Measurements from ENCODE around the gene IPO9. TPM values are rescaled to one million over a fixed set of nuclear protein-coding genes. Genes with fewer than 3 reads are reported as not detected.

The IPO9 gene
- total and polyA plus RNA-seq, 2 of the 4 experiments (the other 2 are of a cell fraction), result 14.0 to 23.4 TPM

DNA sequence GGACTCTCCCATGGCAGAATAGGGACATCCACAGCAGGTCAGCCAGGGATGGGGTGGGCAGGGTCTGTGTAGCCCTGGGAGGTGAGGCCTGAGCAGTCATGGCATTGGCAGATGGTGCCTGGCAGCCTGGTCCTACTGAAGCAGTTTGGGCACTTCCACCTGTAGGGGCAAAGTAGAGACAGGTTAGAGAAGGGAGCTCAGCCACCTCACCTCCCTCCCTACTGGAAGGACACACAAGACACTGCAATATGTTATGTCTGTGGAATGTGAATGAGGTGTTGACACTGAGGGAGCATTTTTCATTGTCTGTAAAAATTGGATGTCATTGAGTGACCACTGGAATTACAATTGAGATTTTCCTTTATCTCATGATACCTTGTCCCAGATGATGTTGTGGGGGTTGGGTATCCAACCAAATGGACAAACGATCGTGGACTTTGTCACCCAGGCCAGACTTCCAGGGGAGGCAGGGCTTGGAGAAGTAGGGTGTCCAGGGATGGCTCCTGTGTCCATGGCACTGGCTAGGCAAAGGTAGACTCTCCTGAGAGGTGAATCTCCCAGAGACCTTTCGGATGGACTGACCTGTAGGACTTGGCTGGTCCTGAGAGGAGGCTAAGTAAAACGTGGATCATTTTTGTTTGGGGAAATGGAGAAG lies 69.4 kb downstream of the IPO9 start (continued):
- TF ChIP-seq, protein P1, sequence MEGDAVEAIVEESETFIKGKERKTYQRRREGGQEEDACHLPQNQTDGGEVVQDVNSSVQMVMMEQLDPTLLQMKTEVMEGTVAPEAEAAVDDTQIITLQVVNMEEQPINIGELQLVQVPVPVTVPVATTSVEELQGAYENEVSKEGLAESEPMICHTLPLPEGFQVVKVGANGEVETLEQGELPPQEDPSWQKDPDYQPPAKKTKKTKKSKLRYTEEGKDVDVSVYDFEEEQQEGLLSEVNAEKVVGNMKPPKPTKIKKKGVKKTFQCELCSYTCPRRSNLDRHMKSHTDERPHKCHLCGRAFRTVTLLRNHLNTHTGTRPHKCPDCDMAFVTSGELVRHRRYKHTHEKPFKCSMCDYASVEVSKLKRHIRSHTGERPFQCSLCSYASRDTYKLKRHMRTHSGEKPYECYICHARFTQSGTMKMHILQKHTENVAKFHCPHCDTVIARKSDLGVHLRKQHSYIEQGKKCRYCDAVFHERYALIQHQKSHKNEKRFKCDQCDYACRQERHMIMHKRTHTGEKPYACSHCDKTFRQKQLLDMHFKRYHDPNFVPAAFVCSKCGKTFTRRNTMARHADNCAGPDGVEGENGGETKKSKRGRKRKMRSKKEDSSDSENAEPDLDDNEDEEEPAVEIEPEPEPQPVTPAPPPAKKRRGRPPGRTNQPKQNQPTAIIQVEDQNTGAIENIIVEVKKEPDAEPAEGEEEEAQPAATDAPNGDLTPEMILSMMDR (conservative IDR thresholded peaks at IDR 0.05; ENCODE audit: low read depth, low read length), result no peak

DNA sequence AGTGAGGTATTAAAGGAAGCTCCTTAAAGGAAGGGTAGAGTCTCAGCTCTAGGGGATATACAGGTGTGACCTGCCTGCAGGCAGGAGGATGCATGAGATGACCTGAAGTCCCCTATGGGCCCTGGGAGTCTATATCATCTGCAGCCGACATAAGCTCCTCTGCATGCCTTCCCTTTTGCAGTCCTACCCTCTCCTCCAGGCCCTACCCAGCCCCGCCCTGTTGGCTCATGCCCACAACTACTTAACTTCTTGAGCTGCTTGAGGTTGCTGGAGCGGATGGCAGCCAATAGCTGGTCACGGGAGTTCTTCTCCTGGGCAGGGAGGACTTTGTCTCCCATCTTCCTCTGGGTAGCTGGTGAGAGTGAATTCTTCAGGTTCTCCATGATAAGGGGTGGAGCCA lies 70.0 kb downstream of the IPO9 start:
- Histone ChIP-seq H3K4ac (ENCODE audit: low read depth, low read length) (no peak overlapping the region), H3K4me1 (ENCODE audit: control insufficient read depth, insufficient read depth, low read length) (peaks cover 26% of the 10 kb centered on the region), H2BK120ac (ENCODE audit: low read depth, low read length) (no peak overlapping the region), H3K14ac (replicated peaks; ENCODE audit: low read depth, low read length) (no peak overlapping the region), H3K23ac (ENCODE audit: low read depth, low read length) (no peak overlapping the region), H2AK9ac (replicated peaks; ENCODE audit: low read depth, low read length, poor library complexity) (no peak overlapping the region), H3K27me3 (ENCODE audit: control insufficient read depth, insufficient read depth, low read length) (no peaks in the 10 kb centered on the region), H4K8ac (ENCODE audit: low read depth in 2 of 2, low read length in 2 of 2) (no peak overlapping the region), H3K27ac (ENCODE audit: insufficient read depth, low read length) (no peak overlapping the region), H3K4me2 (ENCODE audit: low read depth, low read length) (no peak overlapping the region), H4K20me1 (ENCODE audit: insufficient read depth, low read length) (no peaks in the 10 kb centered on the region), H3K79me1 (ENCODE audit: low read depth in 1 of 2, low read length in 2 of 2) (peaks cover 23 to 46% of the 10 kb centered on the region in 2 experiments), H3K36me3 (ENCODE audit: control insufficient read depth, insufficient read depth, low read length) (peaks cover 36% of the 10 kb centered on the region), H2BK20ac (ENCODE audit: low read depth, low read length) (no peak overlapping the region), H3K9ac (ENCODE audit: low read depth, low read length) (no peak overlapping the region), H3K9me1 (ENCODE audit: insufficient read depth, low read length) (peaks cover 19% of the 10 kb centered on the region), H2AK5ac (ENCODE audit: low read depth, low read length) (no peak overlapping the region), H2AFZ (replicated peaks; ENCODE audit: low read length, poor library complexity) (no peak overlapping the region), H2BK15ac (ENCODE audit: low read depth, low read length) (no peak overlapping the region), H3K18ac (ENCODE audit: low read depth, low read length) (no peak overlapping the region), H3K56ac (ENCODE audit: extremely low read depth, insufficient read depth, low read length) (no peak overlapping the region), H2BK5ac (ENCODE audit: low read depth, low read length, poor library complexity, severe bottlenecking) (no peak overlapping the region), H4K91ac (ENCODE audit: insufficient read depth, low read depth, low read length) (no peak overlapping the region; the same call in 1 of the 2 replicates), H4K5ac (ENCODE audit: low read depth, low read length) (no peak overlapping the region), H3K4me3 (ENCODE audit: insufficient read depth, low read depth, low read length) (no peak overlapping the region), H3K9me3 (ENCODE audit: control insufficient read depth, insufficient read depth, low read length) (no peaks in the 10 kb centered on the region)
- ChIA-PET CTCF (no interaction called here), POLR2A (ENCODE audit: unreplicated experiment) (no interaction called here)
- dilution Hi-C loops (cut with HindIII; ENCODE audit: low sequenced_read_pairs, unreplicated experiment), result no loop called here
- intact Hi-C loops (cut with micrococcal nuclease), result no loop called here
- ATAC-seq (ENCODE audit: low read depth), result no peak
- in situ Hi-C loops (cut with MboI; ENCODE audit: low sequenced_read_pairs), result loop anchor here (5.0 to 10.0 kb wide), 2 partner anchors 68 to 226 kb away; partner anchors contain the start of gene GPR37L1
- no TSS peak for BruUV-seq (replicated peaks)
- no peak for DNase-seq
- WGBS, 2 experiments (ENCODE audit: extremely low coverage in 2 of 2, insufficient read length in 1 of 2), result no CpG with 5 or more reads among the region's 4 CpGs
- no peak for TF ChIP-seq NFE2L2 (IDR thresholded peaks at IDR 0.05; ENCODE audit: low read depth, low read length)
- TF ChIP-seq SMC3 (IDR thresholded peaks at IDR 0.05; ENCODE audit: low read depth, low read length), result no peak
- no peak for TF ChIP-seq RFX5 (IDR thresholded peaks at IDR 0.05; ENCODE audit: low read depth, low read length)
- TF ChIP-seq, protein P2, sequence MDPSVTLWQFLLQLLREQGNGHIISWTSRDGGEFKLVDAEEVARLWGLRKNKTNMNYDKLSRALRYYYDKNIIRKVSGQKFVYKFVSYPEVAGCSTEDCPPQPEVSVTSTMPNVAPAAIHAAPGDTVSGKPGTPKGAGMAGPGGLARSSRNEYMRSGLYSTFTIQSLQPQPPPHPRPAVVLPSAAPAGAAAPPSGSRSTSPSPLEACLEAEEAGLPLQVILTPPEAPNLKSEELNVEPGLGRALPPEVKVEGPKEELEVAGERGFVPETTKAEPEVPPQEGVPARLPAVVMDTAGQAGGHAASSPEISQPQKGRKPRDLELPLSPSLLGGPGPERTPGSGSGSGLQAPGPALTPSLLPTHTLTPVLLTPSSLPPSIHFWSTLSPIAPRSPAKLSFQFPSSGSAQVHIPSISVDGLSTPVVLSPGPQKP (IDR thresholded peaks at IDR 0.05; ENCODE audit: borderline replicate concordance, low read depth, low read length), result no peak
- TF ChIP-seq MAZ (IDR thresholded peaks at IDR 0.05; ENCODE audit: borderline replicate concordance, low read depth, low read length), result no peak
- TF ChIP-seq MXI1 (IDR thresholded peaks at IDR 0.05; ENCODE audit: borderline replicate concordance, low read depth, low read length), result no peak
- TF ChIP-seq RAD21 (IDR thresholded peaks at IDR 0.05; ENCODE audit: low read length), result no peak
- no peak for TF ChIP-seq BHLHE40 (IDR thresholded peaks at IDR 0.05; ENCODE audit: low read depth, low read length)
- no peak for TF ChIP-seq USF2 (IDR thresholded peaks at IDR 0.05; ENCODE audit: low read depth, low read length)
- TF ChIP-seq MAFK (IDR thresholded peaks at IDR 0.05; ENCODE audit: low read depth, low read length), result no peak
- TF ChIP-seq POLR2A (IDR thresholded peaks at IDR 0.05; ENCODE audit: low read depth, low read length), result no peak
- no peak for TF ChIP-seq FOS (IDR thresholded peaks at IDR 0.05; ENCODE audit: low read depth, low read length)
- TF ChIP-seq RCOR1 (IDR thresholded peaks at IDR 0.05; ENCODE audit: insufficient replicate concordance, low read length), result no peak
